Measurements from ENCODE around the gene NAGPA.

GRCh38 chr16:5016967-5017677 is 16.6 kb downstream of the NAGPA start:
- TF ChIP-seq FOXK2 (IDR thresholded peaks at IDR 0.05): no peak
- TF ChIP-seq FOXM1 (IDR thresholded peaks at IDR 0.05; ENCODE audit: borderline replicate concordance): no peak
- TF ChIP-seq ARNT (IDR thresholded peaks at IDR 0.05): no peak
- TF ChIP-seq ELF4 (IDR thresholded peaks at IDR 0.05): no peak
- TF ChIP-seq LEF1 (IDR thresholded peaks at IDR 0.05; ENCODE audit: borderline replicate concordance): no peak
